GM18499 (cell line): ENCODE measurements around the gene STK24.

ENCODE experiments used
- ATAC-seq: cut with Tn5 transposase; IDR thresholded peaks from one replicate; pipeline ENCODE4 v1.9.1; 2021; ENCODE audit warnings: moderate number of reproducible peaks; ENCODE audit not compliant: insufficient read depth, unreplicated experiment

Gene STK24

DNA sequence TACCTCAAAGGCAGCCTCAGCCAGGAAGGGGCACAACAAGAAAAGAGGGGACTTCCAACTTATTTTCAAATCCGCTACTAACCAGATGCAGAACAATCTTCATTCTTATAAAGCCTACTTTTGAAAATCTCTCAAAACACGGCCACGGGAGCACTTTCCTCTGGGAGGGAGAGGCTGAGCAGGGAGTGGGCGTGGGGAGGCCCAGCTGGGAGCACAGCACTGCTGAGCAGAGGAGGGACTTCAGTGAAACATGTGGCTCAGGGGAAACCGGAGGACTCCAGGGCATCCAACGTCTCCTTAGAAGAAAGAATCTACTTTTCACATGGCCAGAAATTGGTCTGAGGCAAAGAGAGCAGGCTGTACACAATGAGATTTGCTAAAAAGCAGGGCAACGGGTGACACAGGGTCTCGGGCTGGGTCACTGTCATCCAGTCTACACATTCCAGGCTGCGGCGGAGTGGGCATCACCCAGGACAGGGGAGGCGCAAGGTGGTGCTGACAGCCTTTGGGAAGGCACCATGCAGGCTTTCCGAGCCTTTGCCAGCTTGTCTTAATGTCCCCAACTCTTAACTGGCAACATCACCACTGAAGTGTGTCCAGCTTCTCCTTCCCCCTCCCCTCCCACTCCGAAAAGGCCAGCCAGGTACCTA, 117.1 kb downstream of the STK24 start:
- ATAC-seq, result no peak

DNA sequence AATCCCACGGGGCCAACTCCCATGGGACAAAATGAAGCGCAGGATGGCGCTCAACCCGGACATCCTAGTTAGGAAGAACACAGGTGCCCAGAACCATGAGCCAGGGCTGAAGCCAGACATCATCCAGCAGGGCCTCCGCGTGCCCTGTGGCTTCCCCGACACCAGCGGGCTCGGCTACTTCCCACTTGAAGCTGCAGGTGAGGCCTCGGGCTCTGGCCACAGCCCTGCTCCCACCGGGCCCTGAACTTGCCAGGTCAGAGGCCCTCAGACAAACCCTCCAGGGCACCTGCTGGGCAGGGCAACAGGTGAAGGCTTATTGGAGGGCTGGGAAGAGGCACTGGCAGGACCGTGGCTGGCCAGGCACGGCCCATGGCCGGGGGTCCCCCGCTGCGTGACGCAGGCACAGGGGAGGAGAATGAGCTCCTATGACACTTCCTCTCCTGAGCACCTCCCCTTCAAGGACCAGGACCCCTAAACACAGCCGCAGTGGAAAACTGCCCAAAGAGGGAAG, 117.7 kb downstream of the STK24 start:
- ATAC-seq, result no peak

DNA sequence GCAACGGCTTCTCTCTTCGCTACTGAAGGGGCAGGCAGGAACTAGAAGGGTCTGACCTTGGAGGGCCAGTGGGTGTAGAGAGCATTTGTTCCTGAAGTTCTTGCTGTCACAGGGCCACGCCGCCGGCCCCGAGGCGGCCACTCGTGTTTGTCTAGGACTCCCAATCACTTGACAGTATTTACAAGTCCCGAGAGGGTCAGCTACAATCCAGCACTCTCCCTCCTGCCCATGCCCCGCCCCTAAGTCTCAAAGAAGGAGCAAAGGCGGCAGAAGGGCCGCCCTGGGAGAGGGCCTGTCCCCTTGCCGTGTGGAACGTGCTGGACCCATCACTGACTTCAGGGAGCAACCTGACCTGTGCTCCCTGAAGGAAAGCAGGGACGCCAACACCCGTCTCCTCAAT, 118.5 kb downstream of the STK24 start:
- no peak for ATAC-seq

DNA sequence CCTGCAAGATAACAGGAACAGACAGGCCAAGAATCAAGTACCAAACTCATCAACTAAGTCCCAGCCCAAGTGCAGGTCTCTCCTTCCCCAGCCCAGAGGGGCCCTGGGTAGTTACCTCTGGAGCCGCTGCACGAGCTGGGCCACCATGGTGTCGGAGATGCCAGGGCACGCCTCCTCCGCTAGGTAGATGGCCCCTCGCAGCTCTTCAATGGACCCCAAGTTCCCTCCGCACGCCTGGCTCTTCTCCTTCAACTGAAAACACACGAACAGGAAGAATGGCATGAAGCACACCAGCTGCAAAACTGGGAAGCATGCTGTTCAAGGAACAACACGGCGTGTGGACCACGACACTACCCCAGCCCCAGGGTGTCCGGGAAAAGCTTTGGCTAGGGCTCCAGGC, 119.9 kb downstream of the STK24 start:
- no peak for ATAC-seq

DNA sequence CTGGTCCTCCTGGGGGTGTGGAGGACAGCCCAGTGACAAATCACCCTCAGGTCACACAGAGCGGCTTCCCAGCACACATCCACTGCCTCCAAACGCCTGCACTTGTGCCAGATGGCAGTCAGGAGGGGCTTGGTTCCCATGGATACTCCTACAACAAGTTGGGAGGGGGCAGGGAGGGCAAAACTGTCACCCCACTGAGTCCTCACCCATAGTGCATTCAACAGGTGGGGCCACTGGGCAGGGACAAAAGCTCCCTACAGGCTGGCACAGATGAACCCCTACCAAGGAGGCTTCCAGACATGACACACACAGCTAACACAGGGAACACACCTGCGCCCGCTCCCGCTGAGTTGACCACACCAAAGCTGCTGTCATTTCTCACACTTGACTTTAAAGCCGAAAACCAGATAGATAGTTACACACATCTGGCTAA, 120.5 kb downstream of the STK24 start:
- no peak for ATAC-seq

DNA sequence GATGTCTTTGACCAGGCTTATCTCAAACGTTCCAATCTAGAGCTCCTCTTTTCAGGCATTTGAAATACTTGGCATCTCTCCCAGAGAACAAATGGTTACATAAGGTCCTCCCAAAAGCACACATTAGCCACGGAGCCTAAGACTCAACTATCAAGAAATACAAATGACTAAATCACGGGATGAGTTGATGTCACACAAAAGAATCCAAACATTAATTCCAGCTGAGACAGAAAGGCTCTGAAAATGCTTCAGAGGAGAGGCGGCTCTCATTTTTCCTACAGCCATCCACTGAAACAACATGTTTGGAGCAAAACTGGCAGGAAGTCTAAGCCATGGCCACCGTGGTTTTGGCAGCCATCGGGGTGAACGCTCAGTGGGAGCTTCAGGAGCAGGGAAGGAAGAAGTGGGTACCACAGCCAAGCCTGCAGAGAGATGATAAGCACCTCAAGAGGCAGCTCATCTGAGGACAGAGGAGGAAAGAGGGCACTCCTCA, 122.5 kb downstream of the STK24 start:
- no peak for ATAC-seq

DNA sequence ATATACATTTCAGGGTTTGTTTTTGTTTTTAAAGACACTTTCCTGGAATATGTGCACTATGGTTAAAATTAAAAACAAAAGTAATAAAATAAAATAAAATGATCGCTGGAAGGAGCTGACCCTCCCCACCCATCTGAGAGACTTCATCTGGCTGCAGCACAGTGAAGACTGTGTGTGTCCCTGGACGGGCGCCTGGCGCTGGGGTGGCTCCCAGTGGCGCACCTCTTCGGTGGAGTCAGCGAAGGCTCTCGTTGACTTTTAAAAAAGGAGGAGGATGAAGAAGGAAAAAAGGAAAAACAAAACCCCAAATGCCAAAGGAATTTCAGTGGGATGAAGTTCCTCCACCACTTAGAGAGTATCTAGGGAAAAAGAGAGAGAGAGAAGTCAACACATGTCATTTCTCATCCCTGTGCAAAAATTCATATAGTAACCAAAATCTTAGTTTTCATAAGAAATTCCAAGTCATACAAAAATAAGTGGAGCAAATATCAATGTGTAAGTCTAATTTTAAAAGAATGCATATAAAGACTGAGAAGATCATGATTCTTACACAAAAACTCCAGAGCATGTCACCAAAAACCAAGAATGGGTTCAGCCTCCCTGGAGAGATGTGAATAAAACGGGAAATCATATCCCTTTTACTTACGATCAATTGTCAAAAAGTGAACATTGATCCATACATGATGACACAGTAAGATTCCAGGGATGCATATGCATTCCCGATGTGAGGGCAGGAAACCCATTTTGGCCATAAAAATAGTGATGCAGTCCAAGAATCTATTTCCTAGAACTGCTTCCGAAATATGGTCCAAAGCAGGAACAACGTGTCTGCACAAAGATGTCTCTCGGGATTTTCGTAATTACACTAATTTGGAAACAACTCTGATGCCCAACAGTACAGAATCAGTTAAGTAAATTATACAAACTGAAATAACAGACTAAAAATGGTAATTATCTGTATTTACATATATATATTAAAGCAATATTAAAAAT, 123.8 kb downstream of the STK24 start:
- ATAC-seq, result no peak

DNA sequence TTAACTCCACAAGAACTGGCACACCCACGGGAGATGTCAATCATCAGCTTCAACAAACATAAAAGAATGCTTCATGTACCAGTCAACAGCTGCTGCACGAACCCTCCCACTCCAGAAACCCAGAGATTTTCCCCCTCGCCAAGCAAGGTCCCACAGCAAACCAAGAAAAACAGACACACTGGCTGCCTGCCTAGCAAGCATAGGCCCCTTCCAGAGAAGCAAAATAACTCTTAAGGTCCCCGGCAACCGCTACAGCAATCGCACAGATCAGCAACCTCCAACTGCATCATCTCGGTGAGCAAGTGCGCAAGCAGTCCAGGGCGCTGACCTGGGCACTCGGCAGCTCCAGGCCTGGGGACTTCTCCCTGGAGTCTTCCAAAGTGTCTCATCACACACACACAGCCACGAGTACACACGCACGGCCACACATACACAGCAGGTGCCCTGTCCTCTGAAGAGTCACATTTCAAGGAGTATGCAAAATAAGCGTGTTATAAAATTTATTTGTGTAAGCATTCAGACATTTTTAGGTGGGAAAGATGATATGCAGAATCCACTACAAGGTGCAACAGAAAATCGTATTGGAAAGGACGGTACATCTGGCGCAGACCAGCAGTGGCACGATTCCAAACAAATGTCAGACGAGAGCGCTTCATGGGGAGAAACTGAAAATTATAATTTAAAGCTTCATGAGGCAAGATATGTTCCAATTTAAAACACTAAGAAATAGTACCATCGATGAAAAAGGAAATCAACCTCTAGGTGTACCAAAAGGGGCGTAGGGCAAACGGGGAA, 125.0 kb downstream of the STK24 start:
- ATAC-seq, result no peak

DNA sequence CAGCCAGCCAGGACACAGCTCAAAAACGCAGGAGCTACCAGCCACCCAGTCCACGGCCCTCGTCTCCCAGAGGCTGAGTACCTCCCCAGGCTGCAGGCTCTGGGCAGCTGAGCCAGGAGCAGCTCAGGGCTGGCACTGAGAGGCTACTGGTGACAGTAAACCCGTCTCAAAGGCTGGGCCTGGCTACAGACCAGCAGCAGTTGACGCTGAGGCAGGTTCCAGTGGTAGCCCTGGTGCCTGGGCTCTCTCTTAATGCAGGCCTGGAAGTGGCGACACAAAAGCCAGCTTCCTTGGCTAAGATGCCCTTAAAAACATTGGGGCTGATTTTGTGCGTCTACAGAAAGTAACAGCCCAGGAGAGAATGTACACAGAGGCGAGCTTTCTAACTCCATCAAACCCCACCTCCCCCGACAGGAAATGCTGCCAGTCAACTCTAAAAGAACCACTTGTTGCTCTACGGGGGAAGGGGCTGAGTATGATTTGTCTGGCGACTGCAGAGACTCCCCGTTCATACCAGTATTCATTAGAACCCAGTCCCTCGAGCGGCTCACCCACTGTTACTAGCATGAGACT, 126.3 kb downstream of the STK24 start:
- ATAC-seq, result no peak

DNA sequence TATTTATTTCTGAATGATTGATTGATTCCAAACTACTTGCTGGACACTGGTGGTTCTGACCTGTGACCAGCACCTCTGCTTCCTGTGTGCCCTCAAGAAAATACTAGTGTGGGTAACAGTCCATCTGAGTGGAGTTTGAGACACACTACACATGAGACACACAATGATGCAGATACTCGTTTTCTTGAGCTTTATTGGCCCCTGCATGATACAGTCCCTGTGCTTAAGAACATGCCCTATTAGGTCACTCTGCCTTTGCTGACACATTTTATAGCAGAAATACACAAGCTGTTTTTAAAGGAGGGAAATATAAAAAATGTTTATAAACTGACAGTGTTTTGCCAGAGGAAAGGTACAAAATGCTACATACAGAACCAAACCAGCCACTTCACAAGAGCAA, 126.9 kb downstream of the STK24 start:
- ATAC-seq, result no peak

DNA sequence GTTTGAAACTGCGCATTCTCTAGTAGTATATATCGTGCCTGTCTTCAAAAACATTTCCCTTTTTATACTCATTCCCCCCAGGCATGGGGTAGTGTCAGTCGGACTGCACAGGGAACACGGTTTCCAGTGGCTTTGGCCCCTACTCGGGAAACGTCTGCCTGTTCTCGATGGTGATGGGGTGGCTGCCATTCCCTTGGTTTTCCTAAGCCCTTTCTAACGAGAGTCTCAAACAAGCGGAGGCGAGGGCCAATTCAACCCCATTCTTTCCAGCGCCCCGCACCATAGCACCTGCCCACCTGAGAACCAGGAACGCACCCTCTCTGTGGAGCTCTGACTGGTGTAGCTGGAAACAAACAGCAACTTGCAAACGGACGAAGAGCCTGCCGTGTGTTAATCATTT, 127.6 kb downstream of the STK24 start:
- no peak for ATAC-seq

DNA sequence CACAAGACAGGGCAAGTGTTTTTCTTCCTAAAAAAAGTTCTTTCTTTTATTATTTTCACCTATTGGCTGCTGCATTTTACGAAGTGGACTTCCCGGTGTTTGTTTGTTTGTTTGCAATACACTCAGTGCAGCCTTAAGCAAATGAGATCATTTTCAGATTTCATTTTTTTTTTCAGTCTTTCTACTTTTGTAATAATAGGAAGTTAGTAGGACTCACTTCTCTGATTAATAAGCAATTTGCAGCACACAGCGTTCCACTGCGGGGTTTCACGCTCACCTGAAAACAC, 128.3 kb downstream of the STK24 start:
- ATAC-seq, result no peak

DNA sequence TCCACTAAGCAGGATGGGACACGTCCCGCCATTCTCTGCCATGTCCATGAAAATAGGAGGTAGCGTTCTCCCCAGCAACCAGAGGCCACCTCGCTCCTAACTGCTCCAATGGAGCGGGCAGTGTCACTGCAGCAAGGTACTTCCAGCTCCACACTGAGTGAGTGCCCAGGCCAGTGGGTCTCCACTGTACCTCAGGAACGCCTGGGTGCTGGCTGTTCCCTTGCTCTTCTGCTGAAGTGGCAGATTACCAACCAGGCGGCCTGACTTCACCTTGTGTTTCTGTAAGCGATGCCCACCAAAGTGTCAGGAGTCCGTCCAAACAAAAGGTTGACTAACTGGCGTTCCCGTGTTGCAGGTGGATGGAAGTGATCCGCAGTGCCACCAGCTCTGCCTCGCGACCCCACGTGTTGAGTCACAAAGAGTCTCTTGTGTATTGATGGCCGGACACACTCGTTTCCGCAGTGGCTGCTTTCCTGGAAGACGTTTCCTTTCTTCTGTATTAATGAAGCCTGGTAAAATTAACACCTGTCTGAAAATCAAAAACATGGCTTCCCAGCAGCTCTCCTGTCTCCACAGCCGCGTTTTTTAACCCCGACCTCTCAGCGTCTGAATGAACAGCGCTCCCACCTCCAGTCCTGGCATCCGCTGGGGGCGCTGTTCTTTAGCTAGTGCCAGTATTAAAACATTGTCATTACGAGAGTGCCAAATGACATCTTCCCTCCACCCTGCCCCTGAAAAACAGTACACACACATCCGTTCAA, 128.8 kb downstream of the STK24 start:
- no peak for ATAC-seq

DNA sequence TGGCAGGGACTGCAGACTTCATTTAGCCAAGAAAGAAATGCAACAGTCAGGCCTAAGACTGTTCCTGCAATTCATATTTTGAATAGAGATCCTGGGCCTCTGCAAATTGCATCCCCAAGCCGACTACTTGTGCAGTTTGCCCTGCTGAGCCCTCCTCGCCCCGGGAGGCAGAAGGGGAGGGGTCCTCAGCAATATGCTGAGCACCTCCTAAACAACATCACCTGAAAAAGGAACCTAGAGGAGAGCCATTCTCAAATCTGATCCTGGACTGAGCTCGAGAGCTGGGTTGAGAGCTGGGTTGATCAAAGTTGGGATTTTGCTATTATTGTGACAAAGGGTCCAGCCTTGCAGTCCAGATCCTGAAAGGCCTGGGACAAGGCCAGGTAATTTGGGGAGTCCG, 129.8 kb downstream of the STK24 start:
- ATAC-seq, result no peak

DNA sequence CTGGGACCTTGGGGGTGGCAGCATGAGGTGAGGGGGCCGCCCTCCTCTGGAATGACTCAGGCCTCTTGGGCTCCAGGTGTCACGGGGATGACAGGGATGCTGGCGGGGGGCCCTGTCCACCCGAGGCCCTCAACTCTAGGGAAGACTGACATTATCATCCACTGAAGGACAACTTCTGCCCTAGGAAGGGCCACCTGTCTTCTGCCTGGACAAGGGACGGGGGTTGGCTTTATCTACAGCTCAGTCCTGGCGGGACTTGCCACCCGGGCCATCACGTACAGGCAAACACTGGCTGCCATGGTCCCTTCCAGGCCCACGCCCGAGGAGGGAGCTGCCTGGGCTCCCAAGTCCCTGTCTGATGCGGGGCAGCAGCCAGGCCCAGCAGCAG, 130.7 kb downstream of the STK24 start:
- ATAC-seq, result no peak

DNA sequence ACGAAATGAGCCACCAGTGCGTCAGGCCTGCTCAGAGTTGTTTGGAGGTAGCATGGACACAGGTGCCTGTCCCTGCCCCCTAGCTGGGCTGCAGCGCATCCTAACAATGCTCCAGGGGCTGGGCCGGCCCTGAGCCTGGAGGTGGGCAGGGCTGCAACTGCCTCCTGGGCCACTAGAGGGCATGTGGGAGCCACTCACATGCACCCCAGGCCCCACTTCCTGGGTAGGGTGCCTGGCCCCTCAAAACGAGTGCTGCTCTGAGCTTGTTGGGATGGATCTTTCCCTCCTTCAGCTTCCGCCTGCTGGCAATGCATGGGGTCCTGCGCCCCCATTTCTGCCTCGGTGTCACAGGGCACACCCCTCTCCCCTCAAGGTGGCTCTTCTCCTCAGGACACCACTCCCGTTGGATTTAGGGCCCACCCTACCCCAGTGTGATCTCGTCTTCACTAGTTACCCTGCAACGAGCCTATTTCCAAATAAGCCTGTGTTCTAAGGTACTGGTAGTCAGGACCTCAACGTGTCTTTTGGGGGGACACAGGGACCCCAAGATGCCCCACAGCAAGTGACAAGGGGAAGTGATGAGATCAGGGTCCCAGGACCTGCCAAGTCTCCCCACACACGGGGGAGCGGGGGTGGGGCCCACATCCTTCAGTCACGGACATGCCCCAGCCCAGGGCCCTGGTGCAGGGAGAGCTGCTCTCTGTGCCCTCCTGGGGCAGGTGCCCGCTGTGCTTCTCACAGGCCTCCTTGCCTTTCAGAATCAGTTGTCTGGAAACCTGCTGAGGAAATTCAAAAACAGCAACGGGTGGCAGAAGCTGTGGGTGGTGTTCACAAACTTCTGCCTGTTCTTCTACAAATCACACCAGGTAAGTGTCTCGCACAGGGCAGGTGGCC, 131.3 kb downstream of the STK24 start:
- peak; percentile 79 for ATAC-seq

DNA sequence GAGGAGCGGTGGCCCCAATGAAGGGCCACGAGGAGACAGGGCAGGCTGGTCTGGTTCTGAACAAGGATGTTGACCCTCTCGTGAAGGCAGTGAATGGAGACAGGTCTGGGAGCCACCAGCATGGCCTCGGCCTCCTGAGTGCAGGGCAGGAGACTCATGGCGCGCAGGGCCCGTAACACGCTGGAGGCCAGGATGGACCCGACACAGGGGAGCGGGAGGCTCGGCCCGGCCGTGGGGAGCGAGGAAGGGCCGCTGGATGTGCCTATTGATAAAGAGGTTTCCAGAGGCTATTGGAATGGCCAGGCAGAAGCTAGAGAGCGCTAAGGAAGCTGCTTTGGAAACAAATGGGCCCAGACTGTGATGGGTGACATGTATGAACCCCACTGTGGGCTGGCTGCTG, 132.5 kb downstream of the STK24 start:
- no peak for ATAC-seq

DNA sequence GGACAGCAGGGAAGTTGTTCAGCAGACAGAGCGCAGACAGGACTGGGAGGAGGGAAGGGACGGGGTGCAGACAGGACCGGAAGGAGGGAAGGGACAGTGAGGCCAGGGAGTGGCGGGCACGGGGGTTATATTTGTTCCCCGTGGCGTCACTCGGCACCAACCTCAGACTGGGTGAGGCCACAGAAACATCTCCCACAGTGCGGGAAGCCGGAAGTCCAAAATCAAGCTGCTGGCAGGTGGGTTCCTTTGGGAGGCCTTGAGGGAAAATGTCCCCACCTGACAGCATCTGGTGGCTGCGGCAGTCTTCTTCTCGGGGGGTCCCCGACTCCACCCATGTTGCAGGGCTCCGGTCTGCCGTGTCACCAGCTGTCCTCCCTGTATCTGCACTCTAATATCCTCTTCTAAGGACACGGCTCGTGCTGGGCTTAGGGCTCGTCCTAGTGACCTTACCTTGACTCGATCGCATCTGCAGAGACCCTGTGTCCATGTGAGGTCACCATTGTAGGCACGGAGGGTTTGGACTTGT, 133.0 kb downstream of the STK24 start:
- no peak for ATAC-seq
